Activated naive CD4-positive, alpha-beta T cell treated with anti-CD3 and anti-CD28 coated beads, Interleukin-2, amount 10 ng/mL, durations not matched to agents 7 days and 5 days (primary cell): ENCODE data around the gene C17orf107.

ENCODE experiments used
- CTCF ChIA-PET: fragments of 350-600 bp; sonication (Branson Sonifier 250); formaldehyde crosslinking; loops from one replicate; lab custom pipeline; 2021; ENCODE audit warnings: antibody characterized with exemption; lab: Charles Lee
- DNase-seq: peaks from one replicate; pipeline ENCODE4 v3.0.0-alpha.2; 2020
- H3K27ac Mint-ChIP-seq: one replicate; pipeline ENCODE4 v1.8.0; 2021; ENCODE audit warnings: mild to moderate bottlenecking, moderate library complexity, mixed read lengths
- H3K27me3 Mint-ChIP-seq: one replicate; pipeline ENCODE4 v1.8.0; 2021; ENCODE audit warnings: mild to moderate bottlenecking, mixed read lengths
- H3K36me3 Mint-ChIP-seq: one replicate; pipeline ENCODE4 v1.8.0; 2021; ENCODE audit warnings: mixed read lengths
- H3K4me1 Mint-ChIP-seq: one replicate; pipeline ENCODE4 v1.8.0; 2021; ENCODE audit warnings: mixed read lengths
- H3K4me3 Mint-ChIP-seq: one replicate; pipeline ENCODE4 v1.8.0; 2021; ENCODE audit warnings: mild to moderate bottlenecking, moderate library complexity, mixed read lengths
- H3K9me3 Mint-ChIP-seq: one replicate; pipeline ENCODE4 v1.8.0; 2021; ENCODE audit warnings: mixed read lengths

The C17orf107 gene

GRCh38 chr17:4948166-4948930, 49.0 kb downstream of the C17orf107 start, which contains the start of gene PFN1:
TSS of gene PFN1 (minus strand) at chr17:4948530. CDS start at chr17:4948394, 136 bp downstream.
- Mint-ChIP-seq H3K36me3 (peaks cover 40% of the 10 kb centered on the region), H3K9me3 (no peaks in the 10 kb centered on the region), H3K27ac (peak within 1 kb of the TSS; percentile 98), H3K4me1 (peaks cover 43% of the 10 kb centered on the region), H3K4me3 (peak within 1 kb of the TSS; percentile 92), H3K27me3 (no peaks in the 10 kb centered on the region)
- peak; percentile 96 for DNase-seq
- CTCF ChIA-PET: interaction anchor here (1.5 to 2.1 kb wide), 2 partner anchors 19 to 39 kb away, joined by 4 to 9 read pairs; partner anchors contain the start of gene SPAG7

- peaks cover 43% of the 10 kb centered on the region for H3K4me1 Mint-ChIP-seq
Observed at GRCh38 chr17:4948931-4949320, 49.6 kb downstream of the C17orf107 start.

GRCh38 chr17:4949321-4950074, 50.2 kb downstream of the C17orf107 start:
- peak; percentile 82 for DNase-seq
- Mint-ChIP-seq H3K4me1 (peaks cover 39% of the 10 kb centered on the region), H3K9me3 (no peaks in the 10 kb centered on the region), H3K27ac (peak overlapping the region; percentile 98), H3K27me3 (no peaks in the 10 kb centered on the region), H3K36me3 (peaks cover 37% of the 10 kb centered on the region), H3K4me3 (peak overlapping the region; percentile 92)
- CTCF ChIA-PET: interaction anchor here (1.0 to 1.1 kb wide), 2 partner anchors 17 to 41 kb away, joined by 3 read pairs; partner anchors contain the start of gene SPAG7

More at GRCh38 chr17:4948931-4949320, 49.6 kb downstream of the C17orf107 start:
- Mint-ChIP-seq H3K27ac (peak overlapping the region; percentile 98), H3K4me3 (peak overlapping the region; percentile 92), H3K9me3 (no peaks in the 10 kb centered on the region), H3K27me3 (no peaks in the 10 kb centered on the region), H3K36me3 (peaks cover 42% of the 10 kb centered on the region)
- DNase-seq: peak; percentile 85
- CTCF ChIA-PET: interaction anchor here (1.5 kb wide), 1 partner anchor 18 kb away, joined by 4 read pairs; the partner anchor contains the start of gene SPAG7

GRCh38 chr17:4950075-4950745, 50.9 kb downstream of the C17orf107 start:
- H3K27ac Mint-ChIP-seq: peak overlapping the region; percentile 96
- DNase-seq: peak; percentile 50
- H3K4me1 Mint-ChIP-seq: peaks cover 32% of the 10 kb centered on the region
- H3K4me3 Mint-ChIP-seq: peak overlapping the region; percentile 85
- H3K9me3 Mint-ChIP-seq: no peaks in the 10 kb centered on the region
- no peaks in the 10 kb centered on the region for H3K27me3 Mint-ChIP-seq
- H3K36me3 Mint-ChIP-seq: peaks cover 30% of the 10 kb centered on the region
- CTCF ChIA-PET: interaction anchor here (1.0 to 1.1 kb wide), 2 partner anchors 17 to 41 kb away, joined by 3 read pairs; partner anchors contain the start of gene SPAG7

- H3K9me3 Mint-ChIP-seq: no peaks in the 10 kb centered on the region
- H3K27me3 Mint-ChIP-seq: no peaks in the 10 kb centered on the region
- peaks cover 24% of the 10 kb centered on the region for H3K36me3 Mint-ChIP-seq
- no peak for DNase-seq
- CTCF ChIA-PET: interaction anchor here (1.0 to 1.6 kb wide), 3 partner anchors 16 to 42 kb away, joined by 3 to 6 read pairs (median 3); partner anchors contain the start of gene SPAG7
- peak within 1 kb of the TSS; percentile 85 for H3K4me3 Mint-ChIP-seq
- H3K27ac Mint-ChIP-seq: peak within 1 kb of the TSS; percentile 96
- peaks cover 26% of the 10 kb centered on the region for H3K4me1 Mint-ChIP-seq
Observed at GRCh38 chr17:4950746-4951204, 51.4 kb downstream of the C17orf107 start, which contains the start of gene ENO3. TSS of gene ENO3 (plus strand) at chr17:4951119. CDS start at chr17:4951830, 711 bp downstream.

GRCh38 chr17:4951486-4951885, 52.1 kb downstream of the C17orf107 start:
- H3K4me1 Mint-ChIP-seq: peaks cover 28% of the 10 kb centered on the region
- no peaks in the 10 kb centered on the region for H3K27me3 Mint-ChIP-seq
- peaks cover 23% of the 10 kb centered on the region for H3K36me3 Mint-ChIP-seq
- CTCF ChIA-PET: interaction anchor here (1.3 to 1.6 kb wide), 3 partner anchors 13 to 42 kb away, joined by 4 to 6 read pairs (median 4); partner anchors contain the start of gene SPAG7
- DNase-seq: no peak
- peak overlapping the region; percentile 96 for H3K27ac Mint-ChIP-seq
- H3K9me3 Mint-ChIP-seq: no peaks in the 10 kb centered on the region
- H3K4me3 Mint-ChIP-seq: peak overlapping the region; percentile 85
